Breast epithelium (tissue), 4 donors: ENCODE results near the gene C6orf120. TPM values are rescaled to one million over a fixed set of nuclear protein-coding genes. Genes with fewer than 3 reads are reported as not detected.
A peak's percentile ranks its signal among the peaks of the same experiment; 100 is the strongest.

Experiments used
- DNase-seq, 2 donors: peaks; one replicate each; pipeline ENCODE4 v3.0.0-alpha.2; 2019; ENCODE audit warnings: low spot score in 2 of 2
- H3K27ac ChIP-seq, 2 donors: fragments of 200-600 bp; sonication (generic) in 1 of 2; one replicate each; pipeline ENCODE4 v1.5.1; 2016 to 2019; ENCODE audit warnings: mild to moderate bottlenecking in 1 of 2
- H3K27me3 ChIP-seq, 2 donors: fragments of 200-600 bp; sonication (generic) in 1 of 2; one replicate each; pipeline versions ENCODE4 v1.5.1 to v1.6.0; 2017 to 2019; ENCODE audit warnings: control low read depth in 1 of 2, mild to moderate bottlenecking in 1 of 2
- H3K36me3 ChIP-seq: fragments of 200-600 bp; one replicate; pipeline ENCODE4 v1.5.1; 2019
- H3K4me1 ChIP-seq, 2 donors: fragments of 200-600 bp; sonication (generic); one replicate each; pipeline ENCODE4 v1.5.1; 2016 to 2019; ENCODE audit warnings: control low read depth in 1 of 2
- H3K4me3 ChIP-seq, 3 donors: fragments of 200-600 bp; sonication (generic); 1 replicate in 2 of 3; 2 replicates in 1 of 3; pipeline ENCODE4 v1.5.1; 2016 to 2019; ENCODE audit warnings: mild to moderate bottlenecking in 3 of 3, moderate library complexity in 2 of 3
- H3K9me3 ChIP-seq, 2 donors: fragments of 200-600 bp; sonication (generic) in 1 of 2; one replicate each; pipeline ENCODE4 v1.5.1; 2016 to 2019; ENCODE audit warnings: control low read depth in 1 of 2
- POLR2A ChIP-seq: fragments of 450-650 bp; IDR thresholded peaks from one replicate; pipeline ENCODE4 v1.6.1; 2016; ENCODE audit warnings: antibody characterized with exemption, mild to moderate bottlenecking, moderate library complexity
- POLR2AphosphoS5 ChIP-seq, 3 donors: sonication (generic); formaldehyde crosslinking; IDR thresholded peaks; one replicate each; pipeline ENCODE4 v1.6.1; 2017; ENCODE audit warnings: antibody characterized with exemption in 3 of 3
- intact Hi-C: fragments of 100-400 bp; cut with DNase I; formaldehyde crosslinking; loops from one replicate; pipeline ENCODE4 v1.15.1; 2023; ENCODE audit warnings: low total_unique reads
- total RNA-seq, 3 donors: library from RNA; depleted of rRNA; stranded (reverse); fragments of >200 nt; gene quantifications; one replicate each; pipeline ENCODE4 v1.1.0, GENCODE V29; 2016
- TF ChIP-seq, protein P1 (sequence below), 3 donors: fragments of 450-650 bp; IDR thresholded peaks; one replicate each; pipeline ENCODE4 v1.5.1; 2016 to 2017; ENCODE audit warnings: antibody characterized with exemption in 3 of 3, mild to moderate bottlenecking in 3 of 3, moderate library complexity in 3 of 3

Gene C6orf120
- 10 to 100 TPM; 29.5 to 49.0 (median 33.4) TPM for total RNA-seq

DNA sequence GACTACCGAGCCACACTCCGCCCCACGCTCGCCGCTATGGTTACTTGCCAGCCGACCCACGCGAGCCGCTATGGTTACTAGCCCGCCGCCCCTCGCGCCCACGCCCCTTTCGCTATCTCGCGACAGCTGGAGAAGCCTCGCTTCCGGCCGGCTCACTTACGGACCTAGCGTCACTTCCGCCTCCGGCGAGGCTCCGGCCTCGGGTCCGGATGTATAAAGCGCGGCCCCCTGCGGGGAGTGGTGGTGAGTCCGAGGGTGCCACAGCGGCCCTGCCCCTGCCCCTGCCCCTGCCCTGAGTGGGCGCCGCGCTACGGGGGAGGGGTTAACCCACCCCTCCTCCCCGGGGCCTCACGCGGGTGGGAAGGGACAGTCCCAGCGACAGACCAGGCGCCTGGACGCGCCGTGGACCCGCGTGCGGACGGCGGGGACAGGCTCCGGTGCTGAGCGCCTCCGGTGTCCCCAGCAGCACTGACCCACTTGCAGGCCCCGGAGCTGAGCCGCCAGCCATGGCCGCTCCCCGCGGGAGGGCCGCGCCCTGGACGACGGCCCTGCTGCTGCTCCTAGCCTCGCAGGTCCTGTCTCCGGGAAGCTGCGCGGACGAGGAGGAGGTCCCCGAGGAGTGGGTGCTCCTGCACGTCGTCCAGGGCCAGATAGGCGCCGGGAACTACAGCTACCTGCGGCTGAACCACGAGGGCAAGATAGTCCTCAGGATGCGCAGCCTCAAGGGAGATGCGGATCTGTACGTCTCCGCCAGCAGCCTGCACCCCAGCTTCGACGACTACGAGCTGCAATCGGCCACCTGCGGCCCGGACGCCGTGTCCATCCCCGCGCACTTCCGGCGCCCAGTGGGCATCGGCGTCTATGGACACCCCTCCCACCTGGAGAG lies at the start of gene C6orf120, which contains the start of gene WDR27:
Gene C6orf120, plus strand, starts transcription at position 173 of the 886 bp plus-strand sequence. Its CDS starts 334 bp downstream, at position 507.
Gene WDR27, minus strand, starts transcription at position 76 of the 886 bp plus-strand sequence. CDS start 13,024 bp downstream, outside the sequence.
- TF ChIP-seq POLR2A (peak; percentile 97), POLR2AphosphoS5 (IDR thresholded peaks at IDR 0.05) (peak; percentile 96 to 98 (median 96))
- TF ChIP-seq, protein P1, sequence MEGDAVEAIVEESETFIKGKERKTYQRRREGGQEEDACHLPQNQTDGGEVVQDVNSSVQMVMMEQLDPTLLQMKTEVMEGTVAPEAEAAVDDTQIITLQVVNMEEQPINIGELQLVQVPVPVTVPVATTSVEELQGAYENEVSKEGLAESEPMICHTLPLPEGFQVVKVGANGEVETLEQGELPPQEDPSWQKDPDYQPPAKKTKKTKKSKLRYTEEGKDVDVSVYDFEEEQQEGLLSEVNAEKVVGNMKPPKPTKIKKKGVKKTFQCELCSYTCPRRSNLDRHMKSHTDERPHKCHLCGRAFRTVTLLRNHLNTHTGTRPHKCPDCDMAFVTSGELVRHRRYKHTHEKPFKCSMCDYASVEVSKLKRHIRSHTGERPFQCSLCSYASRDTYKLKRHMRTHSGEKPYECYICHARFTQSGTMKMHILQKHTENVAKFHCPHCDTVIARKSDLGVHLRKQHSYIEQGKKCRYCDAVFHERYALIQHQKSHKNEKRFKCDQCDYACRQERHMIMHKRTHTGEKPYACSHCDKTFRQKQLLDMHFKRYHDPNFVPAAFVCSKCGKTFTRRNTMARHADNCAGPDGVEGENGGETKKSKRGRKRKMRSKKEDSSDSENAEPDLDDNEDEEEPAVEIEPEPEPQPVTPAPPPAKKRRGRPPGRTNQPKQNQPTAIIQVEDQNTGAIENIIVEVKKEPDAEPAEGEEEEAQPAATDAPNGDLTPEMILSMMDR (IDR thresholded peaks at IDR 0.05) = no peak
- Histone ChIP-seq H3K9me3 (no peaks in the 10 kb centered on the region), H3K27me3 (no peaks in the 10 kb centered on the region), H3K36me3 (no peaks in the 10 kb centered on the region), H3K27ac (peak within 1 kb of the TSS; percentile 95 to 96), H3K4me1 (peaks cover 0 to 6% of the 10 kb centered on the region in 2 donors), H3K4me3 (peak within 1 kb of the TSS; percentile 87 to 93 (median 92))
- peak; percentile 93 to 97 for DNase-seq
- intact Hi-C loops = no loop called here

GRCh38 chr6:169652896-169653295 lies 49.0 kb upstream of the C6orf120 start:
- Histone ChIP-seq H3K36me3 (no peaks in the 10 kb centered on the region), H3K4me3 (no peak overlapping the region), H3K27ac (no peak overlapping the region), H3K27me3 (no peaks in the 10 kb centered on the region), H3K4me1 (no peaks in the 10 kb centered on the region), H3K9me3 (no peaks in the 10 kb centered on the region)
- TF ChIP-seq POLR2AphosphoS5 (IDR thresholded peaks at IDR 0.05) = no peak
- TF ChIP-seq POLR2A = no peak
- TF ChIP-seq, protein P1 (IDR thresholded peaks at IDR 0.05) = no peak
- no peak for DNase-seq
- intact Hi-C loops = no loop called here

GRCh38 chr6:169653691-169654090 lies 48.2 kb upstream of the C6orf120 start:
- no peaks in the 10 kb centered on the region for H3K36me3 ChIP-seq
- no peak for DNase-seq
- no peaks in the 10 kb centered on the region for H3K4me1 ChIP-seq
- TF ChIP-seq POLR2A (no peak), POLR2AphosphoS5 (IDR thresholded peaks at IDR 0.05) (no peak)
- TF ChIP-seq, protein P1 (IDR thresholded peaks at IDR 0.05) = no peak
- peak overlapping the region; percentile 0 to 62 (median 50) for H3K4me3 ChIP-seq
- no peaks in the 10 kb centered on the region for H3K9me3 ChIP-seq
- H3K27ac ChIP-seq = peak overlapping the region; percentile 73
- intact Hi-C loops = no loop called here
- H3K27me3 ChIP-seq = no peaks in the 10 kb centered on the region

DNA sequence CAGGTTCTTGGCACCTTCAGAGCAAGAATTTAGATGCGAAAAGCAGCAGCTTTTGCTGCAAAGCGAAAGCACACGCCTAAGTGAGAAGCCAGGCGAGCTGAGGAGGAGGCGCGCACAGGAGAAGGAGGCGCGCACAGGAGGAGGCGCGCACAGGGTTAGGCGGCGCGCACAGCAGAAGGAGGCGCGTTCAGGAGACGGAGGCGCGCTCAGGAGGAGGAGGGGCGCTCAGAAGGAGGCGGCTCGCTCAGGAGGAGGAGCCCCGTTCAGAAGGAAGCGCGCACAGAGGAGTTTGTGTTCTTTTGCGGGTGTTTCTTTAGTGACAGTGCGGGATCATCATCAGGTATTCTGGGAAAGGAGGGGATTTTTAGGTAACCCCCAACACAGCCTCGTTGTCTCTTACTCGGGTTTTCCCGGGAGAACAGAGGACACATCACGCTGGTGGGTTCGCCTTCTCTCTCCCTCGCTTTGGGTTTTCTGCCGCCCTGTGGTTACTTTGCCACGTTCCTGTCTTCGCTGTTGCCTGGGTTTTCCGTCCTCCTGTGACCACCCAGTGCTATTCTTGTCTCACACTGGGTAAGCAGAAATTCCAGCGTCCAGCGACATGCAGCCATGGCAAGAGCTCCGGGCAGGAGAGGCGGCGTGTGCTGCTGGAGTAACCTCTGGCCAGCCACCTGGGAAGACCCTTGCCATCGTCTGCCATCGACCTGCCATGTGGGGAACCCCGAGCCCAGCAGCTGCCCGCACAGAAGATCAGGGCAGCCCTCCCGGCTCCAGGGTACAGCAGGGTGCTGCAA lies 47.1 kb upstream of the C6orf120 start:
- peak; percentile 63 to 64 for DNase-seq
- TF ChIP-seq, protein P1 (IDR thresholded peaks at IDR 0.05) = peak in 2 of 3 donors; percentile 28 to 38
- peak; percentile 33 to 68 (median 62) for TF ChIP-seq POLR2AphosphoS5 (IDR thresholded peaks at IDR 0.05)
- no peak for TF ChIP-seq POLR2A
- Histone ChIP-seq H3K27ac (peak overlapping the region; percentile 73 to 81), H3K4me3 (peak overlapping the region; percentile 49 to 62 (median 50)), H3K4me1 (no peaks in the 10 kb centered on the region), H3K9me3 (no peaks in the 10 kb centered on the region), H3K27me3 (no peaks in the 10 kb centered on the region), H3K36me3 (no peaks in the 10 kb centered on the region)
- intact Hi-C loops = no loop called here
